Central memory CD4-positive, alpha-beta T cell (primary cell): ENCODE data around the gene PRKD3.

ENCODE experiments used
- DNase-seq: peaks from one replicate; pipeline ENCODE4 v3.0.0; 2022
- total RNA-seq, 3 experiments: gene quantifications; one replicate each; lab custom pipeline; 2026; lab: John Stamatoyannopoulos, UW

Gene PRKD3
- total RNA-seq: 39.0 to 116 (median 100) reads per million in 3 experiments

- DNase-seq: peak; percentile 67
These were observed at the start of gene PRKD3 for GRCh38 chr2:37324786-37325624. Gene PRKD3, minus strand, starts transcription at chr2:37324833. Its CDS starts 8,309 bp downstream, at chr2:37316524.

- no peak for DNase-seq
These were observed 47.4 kb upstream of the PRKD3 start for GRCh38 chr2:37372000-37372399.

- DNase-seq: no peak
These were observed 46.0 kb upstream of the PRKD3 start for GRCh38 chr2:37370666-37371065.

- peak; percentile 34 for DNase-seq
These were observed 43.4 kb upstream of the PRKD3 start for GRCh38 chr2:37367984-37368383.

- DNase-seq: no peak
These were observed 42.7 kb upstream of the PRKD3 start for GRCh38 chr2:37367310-37367709.

GRCh38 chr2:37366773-37367172 is 42.1 kb upstream of the PRKD3 start:
- no peak for DNase-seq

- DNase-seq: no peak
These were observed 41.0 kb upstream of the PRKD3 start for GRCh38 chr2:37365669-37366068.

- DNase-seq: no peak
These were observed 39.7 kb upstream of the PRKD3 start for GRCh38 chr2:37364351-37364750.

- no peak for DNase-seq
These were observed 37.5 kb upstream of the PRKD3 start for GRCh38 chr2:37361994-37362698.

- DNase-seq: no peak
These were observed 36.7 kb upstream of the PRKD3 start for GRCh38 chr2:37361216-37361815.

GRCh38 chr2:37358466-37358865 is 33.8 kb upstream of the PRKD3 start:
- no peak for DNase-seq

GRCh38 chr2:37357530-37357929 is 32.9 kb upstream of the PRKD3 start:
- no peak for DNase-seq

- DNase-seq: no peak
These were observed 32.4 kb upstream of the PRKD3 start for GRCh38 chr2:37357069-37357468.

- no peak for DNase-seq
These were observed 31.7 kb upstream of the PRKD3 start for GRCh38 chr2:37356299-37356698.

GRCh38 chr2:37355735-37356134 is 31.1 kb upstream of the PRKD3 start:
- no peak for DNase-seq

GRCh38 chr2:37354531-37354930 is 29.9 kb upstream of the PRKD3 start:
- DNase-seq: no peak

GRCh38 chr2:37350034-37350433 is 25.4 kb upstream of the PRKD3 start:
- DNase-seq: no peak

GRCh38 chr2:37349231-37349860 is 24.7 kb upstream of the PRKD3 start:
- DNase-seq: no peak

GRCh38 chr2:37348155-37348554 is 23.5 kb upstream of the PRKD3 start:
- DNase-seq: no peak

- DNase-seq: peak; percentile 73
These were observed 20.1 kb upstream of the PRKD3 start, which contains the start of gene QPCT for GRCh38 chr2:37344453-37345361. Gene QPCT, plus strand, starts transcription at chr2:37344630. Its CDS starts 102 bp downstream, at chr2:37344732.

- DNase-seq: no peak
These were observed 19.2 kb upstream of the PRKD3 start for GRCh38 chr2:37343537-37344434.
